Immature natural killer cell (primary cell): ENCODE measurements around the gene MST1. TPM values are rescaled to one million over a fixed set of nuclear protein-coding genes. Genes with fewer than 3 reads are reported as not detected.

Source experiments
- DNase-seq, 3 donors: peaks; one replicate each; pipeline ENCODE4 v3.0.0; 2022; ENCODE audit warnings: mixed read lengths in 1 of 3
- H3K27ac Mint-ChIP-seq, 6 donors: one replicate each; pipeline ENCODE4 v1.8.0; 2020; ENCODE audit warnings: mixed read lengths in 6 of 6, mild to moderate bottlenecking in 5 of 6, inconsistent platforms in 4 of 6, moderate library complexity in 3 of 6
- H3K27me3 Mint-ChIP-seq, 3 donors: one replicate each; pipeline ENCODE4 v1.8.0; 2020 to 2021; ENCODE audit warnings: low read depth in 3 of 3, mild to moderate bottlenecking in 3 of 3, mixed read lengths in 3 of 3, moderate library complexity in 3 of 3, inconsistent platforms in 1 of 3
- H3K36me3 Mint-ChIP-seq, 3 donors: one replicate each; pipeline ENCODE4 v1.8.0; 2020; ENCODE audit warnings: mixed read lengths in 3 of 3, inconsistent platforms in 2 of 3, mild to moderate bottlenecking in 2 of 3
- H3K4me1 Mint-ChIP-seq, 2 donors: one replicate each; pipeline ENCODE4 v1.8.0; 2020; ENCODE audit warnings: inconsistent platforms in 2 of 2, mild to moderate bottlenecking in 2 of 2, mixed read lengths in 2 of 2, moderate library complexity in 1 of 2
- H3K4me3 Mint-ChIP-seq, 5 donors: one replicate each; pipeline ENCODE4 v1.8.0; 2020; ENCODE audit warnings: mild to moderate bottlenecking in 5 of 5, mixed read lengths in 5 of 5, inconsistent platforms in 3 of 5, moderate library complexity in 3 of 5
- H3K9me3 Mint-ChIP-seq, 6 donors: one replicate each; pipeline ENCODE4 v1.8.0; 2020; ENCODE audit warnings: mild to moderate bottlenecking in 6 of 6, mixed read lengths in 6 of 6, inconsistent platforms in 4 of 6, moderate library complexity in 3 of 6
- polyA plus RNA-seq, 3 donors: library from polyadenylated mRNA; unstranded; fragments of 300-500 nt; fragmentation: Illumina TruSeq; gene quantifications; one replicate each; pipeline ENCODE4 v1.2.3, GENCODE V29; 2021

The MST1 gene
- polyA plus RNA-seq, 3 donors from 2014 or later: 0.19 to 1.3 TPM; not detected in 1

GRCh38 chr3:49715611-49716121 is 26.4 kb upstream of the MST1 start:
- no peak for DNase-seq
- peaks cover 0 to 2% (median 0%) of the 10 kb centered on the region in 3 donors for H3K27me3 Mint-ChIP-seq
- H3K9me3 Mint-ChIP-seq: no peaks in the 10 kb centered on the region
- H3K4me1 Mint-ChIP-seq: peaks cover 43 to 44% of the 10 kb centered on the region in 2 donors
- no peak overlapping the region for H3K4me3 Mint-ChIP-seq
- H3K36me3 Mint-ChIP-seq: no peaks in the 10 kb centered on the region
- no peak overlapping the region for H3K27ac Mint-ChIP-seq

GRCh38 chr3:49714728-49715550 is 25.7 kb upstream of the MST1 start:
- Mint-ChIP-seq H3K4me1 (peaks cover 39 to 43% of the 10 kb centered on the region in 2 donors), H3K9me3 (no peaks in the 10 kb centered on the region), H3K4me3 (no peak overlapping the region), H3K27me3 (peaks cover 0 to 2% (median 0%) of the 10 kb centered on the region in 3 donors), H3K36me3 (no peaks in the 10 kb centered on the region), H3K27ac (no peak overlapping the region)
- no peak for DNase-seq

- peaks cover 25 to 29% of the 10 kb centered on the region in 2 donors for H3K4me1 Mint-ChIP-seq
- no peaks in the 10 kb centered on the region for H3K9me3 Mint-ChIP-seq
- DNase-seq: no peak
- H3K27ac Mint-ChIP-seq: no peak overlapping the region
- H3K36me3 Mint-ChIP-seq: peaks cover 0 to 1% (median 0%) of the 10 kb centered on the region in 3 donors
- H3K27me3 Mint-ChIP-seq: no peaks in the 10 kb centered on the region
- no peak overlapping the region for H3K4me3 Mint-ChIP-seq
Observed at GRCh38 chr3:49713336-49714105, 24.2 kb upstream of the MST1 start.

GRCh38 chr3:49712631-49713317 is 23.5 kb upstream of the MST1 start:
- H3K27ac Mint-ChIP-seq: peak overlapping the region in 2 of 6 donors; percentile 12 to 60
- no peak for DNase-seq
- H3K27me3 Mint-ChIP-seq: no peaks in the 10 kb centered on the region
- peaks cover 0 to 6% (median under 1%) of the 10 kb centered on the region in 3 donors for H3K36me3 Mint-ChIP-seq
- H3K4me1 Mint-ChIP-seq: peaks cover 23 to 28% of the 10 kb centered on the region in 2 donors
- H3K9me3 Mint-ChIP-seq: no peaks in the 10 kb centered on the region
- peak overlapping the region in 1 of 5 donors; percentile 29 for H3K4me3 Mint-ChIP-seq

GRCh38 chr3:49712166-49712565 is 22.9 kb upstream of the MST1 start:
- H3K9me3 Mint-ChIP-seq: no peaks in the 10 kb centered on the region
- H3K36me3 Mint-ChIP-seq: peaks cover 2 to 8% (median 4%) of the 10 kb centered on the region in 3 donors
- peak overlapping the region in 2 of 5 donors; percentile 7 to 29 for H3K4me3 Mint-ChIP-seq
- H3K27ac Mint-ChIP-seq: peak overlapping the region in 4 of 6 donors; percentile 12 to 51 (median 38)
- H3K4me1 Mint-ChIP-seq: peaks cover 23 to 28% of the 10 kb centered on the region in 2 donors
- H3K27me3 Mint-ChIP-seq: no peaks in the 10 kb centered on the region
- DNase-seq: no peak

- peak; percentile 38 to 50 (median 41) for DNase-seq
- Mint-ChIP-seq H3K36me3 (peaks cover 4 to 8% (median 4%) of the 10 kb centered on the region in 3 donors), H3K4me1 (peaks cover 23 to 28% of the 10 kb centered on the region in 2 donors), H3K27me3 (no peaks in the 10 kb centered on the region), H3K9me3 (no peaks in the 10 kb centered on the region), H3K4me3 (peak overlapping the region; percentile 1 to 54 (median 18)), H3K27ac (peak overlapping the region; percentile 43 to 89 (median 60))
Observed at GRCh38 chr3:49711489-49711888, 22.2 kb upstream of the MST1 start.

- H3K36me3 Mint-ChIP-seq: peaks cover 4 to 8% (median 4%) of the 10 kb centered on the region in 3 donors
- no peaks in the 10 kb centered on the region for H3K9me3 Mint-ChIP-seq
- H3K27ac Mint-ChIP-seq: no peak overlapping the region
- no peak for DNase-seq
- H3K4me1 Mint-ChIP-seq: peaks cover 22 to 28% of the 10 kb centered on the region in 2 donors
- H3K27me3 Mint-ChIP-seq: no peaks in the 10 kb centered on the region
- H3K4me3 Mint-ChIP-seq: no peak overlapping the region
Observed at GRCh38 chr3:49709852-49710251, 20.6 kb upstream of the MST1 start.

- Mint-ChIP-seq H3K27ac (peak overlapping the region in 1 of 6 donors; percentile 34), H3K36me3 (peaks cover 4 to 11% (median 4%) of the 10 kb centered on the region in 3 donors), H3K9me3 (no peaks in the 10 kb centered on the region), H3K4me1 (peaks cover 9 to 16% of the 10 kb centered on the region in 2 donors), H3K4me3 (no peak overlapping the region), H3K27me3 (no peaks in the 10 kb centered on the region)
- no peak for DNase-seq
Observed at GRCh38 chr3:49707113-49707480, 17.8 kb upstream of the MST1 start.

GRCh38 chr3:49706456-49707112 is 17.3 kb upstream of the MST1 start:
- H3K36me3 Mint-ChIP-seq: peaks cover 4 to 11% (median 4%) of the 10 kb centered on the region in 3 donors
- H3K9me3 Mint-ChIP-seq: no peaks in the 10 kb centered on the region
- H3K4me3 Mint-ChIP-seq: no peak overlapping the region
- no peaks in the 10 kb centered on the region for H3K27me3 Mint-ChIP-seq
- no peak for DNase-seq
- H3K4me1 Mint-ChIP-seq: peaks cover 5 to 11% of the 10 kb centered on the region in 2 donors
- peak overlapping the region in 2 of 6 donors; percentile 8 to 34 for H3K27ac Mint-ChIP-seq

- no peak overlapping the region for H3K27ac Mint-ChIP-seq
- no peak overlapping the region for H3K4me3 Mint-ChIP-seq
- H3K36me3 Mint-ChIP-seq: peaks cover 4 to 11% (median 4%) of the 10 kb centered on the region in 3 donors
- no peaks in the 10 kb centered on the region for H3K27me3 Mint-ChIP-seq
- no peak for DNase-seq
- H3K4me1 Mint-ChIP-seq: peaks cover 0 to 2% of the 10 kb centered on the region in 2 donors
- H3K9me3 Mint-ChIP-seq: no peaks in the 10 kb centered on the region
Observed at GRCh38 chr3:49705390-49705960, 16.2 kb upstream of the MST1 start.

GRCh38 chr3:49704629-49705028 is 15.4 kb upstream of the MST1 start:
- Mint-ChIP-seq H3K27ac (no peak overlapping the region), H3K36me3 (peaks cover 4 to 11% (median 4%) of the 10 kb centered on the region in 3 donors), H3K9me3 (no peaks in the 10 kb centered on the region), H3K4me3 (no peak overlapping the region), H3K27me3 (no peaks in the 10 kb centered on the region), H3K4me1 (peaks cover 0 to 2% of the 10 kb centered on the region in 2 donors)
- no peak for DNase-seq

- H3K36me3 Mint-ChIP-seq: peaks cover 4 to 11% (median 4%) of the 10 kb centered on the region in 3 donors
Observed at GRCh38 chr3:49703956-49704355, 14.7 kb upstream of the MST1 start.

More at GRCh38 chr3:49703956-49704355, 14.7 kb upstream of the MST1 start:
- H3K27me3 Mint-ChIP-seq: no peaks in the 10 kb centered on the region
- no peaks in the 10 kb centered on the region for H3K9me3 Mint-ChIP-seq
- H3K4me1 Mint-ChIP-seq: peaks cover 0 to 2% of the 10 kb centered on the region in 2 donors
- no peak overlapping the region for H3K4me3 Mint-ChIP-seq
- H3K27ac Mint-ChIP-seq: peak overlapping the region in 1 of 6 donors; percentile 28
- no peak for DNase-seq
